Measurements from ENCODE around the gene PLP2. TPM values are rescaled to one million over a fixed set of nuclear protein-coding genes. Genes with fewer than 3 reads are reported as not detected.
A peak's percentile ranks its signal among the peaks of the same experiment; 100 is the strongest.

The PLP2 gene
- total RNA-seq, 1 donor from 2014 or later, result 16.8 TPM

DNA sequence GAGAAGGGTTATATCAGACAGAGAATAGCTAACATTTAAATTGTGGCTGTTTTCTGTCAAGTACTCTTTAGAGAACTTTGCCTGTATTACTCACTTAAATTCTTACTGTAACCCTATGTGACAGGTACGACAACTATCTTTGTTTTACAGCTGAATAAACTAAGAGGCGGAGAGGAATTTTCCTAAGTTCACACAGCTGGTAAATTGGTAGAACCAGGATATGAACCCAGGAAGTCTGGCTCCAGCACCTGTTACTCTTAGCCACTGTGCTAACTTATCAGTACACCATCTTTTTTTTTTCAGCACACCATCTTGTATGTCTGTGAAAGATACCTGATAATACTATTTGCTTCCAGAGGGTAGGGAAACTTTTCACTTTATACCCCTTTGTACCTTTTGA is 30.3 kb downstream of the PLP2 start:
- Histone ChIP-seq H3K36me3 (ENCODE audit: control insufficient read depth, insufficient read depth, low read length) (no peaks in the 10 kb centered on the region), H3K4me3 (ENCODE audit: low read depth, low read length) (no peak overlapping the region), H3K27me3 (ENCODE audit: control insufficient read depth, insufficient read depth, low read length) (no peaks in the 10 kb centered on the region)
- TF ChIP-seq, protein P1, sequence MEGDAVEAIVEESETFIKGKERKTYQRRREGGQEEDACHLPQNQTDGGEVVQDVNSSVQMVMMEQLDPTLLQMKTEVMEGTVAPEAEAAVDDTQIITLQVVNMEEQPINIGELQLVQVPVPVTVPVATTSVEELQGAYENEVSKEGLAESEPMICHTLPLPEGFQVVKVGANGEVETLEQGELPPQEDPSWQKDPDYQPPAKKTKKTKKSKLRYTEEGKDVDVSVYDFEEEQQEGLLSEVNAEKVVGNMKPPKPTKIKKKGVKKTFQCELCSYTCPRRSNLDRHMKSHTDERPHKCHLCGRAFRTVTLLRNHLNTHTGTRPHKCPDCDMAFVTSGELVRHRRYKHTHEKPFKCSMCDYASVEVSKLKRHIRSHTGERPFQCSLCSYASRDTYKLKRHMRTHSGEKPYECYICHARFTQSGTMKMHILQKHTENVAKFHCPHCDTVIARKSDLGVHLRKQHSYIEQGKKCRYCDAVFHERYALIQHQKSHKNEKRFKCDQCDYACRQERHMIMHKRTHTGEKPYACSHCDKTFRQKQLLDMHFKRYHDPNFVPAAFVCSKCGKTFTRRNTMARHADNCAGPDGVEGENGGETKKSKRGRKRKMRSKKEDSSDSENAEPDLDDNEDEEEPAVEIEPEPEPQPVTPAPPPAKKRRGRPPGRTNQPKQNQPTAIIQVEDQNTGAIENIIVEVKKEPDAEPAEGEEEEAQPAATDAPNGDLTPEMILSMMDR (IDR thresholded peaks at IDR 0.05; ENCODE audit: insufficient read depth, low read length, severe bottlenecking), result no peak
- no peak for DNase-seq (ENCODE audit: low read depth)
- FAIRE-seq, result no peak

- TF ChIP-seq, protein P1 (IDR thresholded peaks at IDR 0.05; ENCODE audit: insufficient read depth, low read length, severe bottlenecking), result no peak
- FAIRE-seq, result no peak
- Histone ChIP-seq H3K27me3 (ENCODE audit: control insufficient read depth, insufficient read depth, low read length) (no peaks in the 10 kb centered on the region), H3K36me3 (ENCODE audit: control insufficient read depth, insufficient read depth, low read length) (no peaks in the 10 kb centered on the region), H3K4me3 (ENCODE audit: low read depth, low read length) (no peak overlapping the region)
- DNase-seq (ENCODE audit: low read depth), result no peak
Measured at GRCh38 chrX:49203536-49203935, 31.8 kb downstream of the PLP2 start.

DNA sequence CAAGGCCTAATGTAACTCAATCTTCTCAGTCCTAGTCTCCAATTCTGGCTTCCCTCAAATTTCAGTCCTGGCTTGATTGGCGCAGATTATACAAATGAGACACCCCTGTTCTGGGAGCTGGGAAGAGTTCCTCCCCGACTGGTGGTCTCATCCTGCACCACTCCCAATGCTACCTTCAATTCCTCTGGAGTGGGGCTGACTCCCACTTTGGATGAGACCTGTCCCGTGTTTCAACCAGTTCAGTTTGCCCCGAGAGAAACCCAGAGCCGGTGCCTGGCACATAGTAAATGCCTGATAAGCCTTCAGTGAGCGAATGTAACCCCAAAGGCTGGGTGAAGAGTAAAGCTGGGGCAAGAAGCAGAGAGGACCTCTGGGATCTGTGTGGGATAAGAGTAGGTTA is 32.3 kb downstream of the PLP2 start:
- TF ChIP-seq, protein P1 (IDR thresholded peaks at IDR 0.05; ENCODE audit: insufficient read depth, low read length, severe bottlenecking), result no peak
- no peak for FAIRE-seq
- H3K36me3 ChIP-seq (ENCODE audit: control insufficient read depth, insufficient read depth, low read length), result no peaks in the 10 kb centered on the region
- no peak for DNase-seq (ENCODE audit: low read depth)
- no peaks in the 10 kb centered on the region for H3K27me3 ChIP-seq (ENCODE audit: control insufficient read depth, insufficient read depth, low read length)
- no peak overlapping the region for H3K4me3 ChIP-seq (ENCODE audit: low read depth, low read length)

DNA sequence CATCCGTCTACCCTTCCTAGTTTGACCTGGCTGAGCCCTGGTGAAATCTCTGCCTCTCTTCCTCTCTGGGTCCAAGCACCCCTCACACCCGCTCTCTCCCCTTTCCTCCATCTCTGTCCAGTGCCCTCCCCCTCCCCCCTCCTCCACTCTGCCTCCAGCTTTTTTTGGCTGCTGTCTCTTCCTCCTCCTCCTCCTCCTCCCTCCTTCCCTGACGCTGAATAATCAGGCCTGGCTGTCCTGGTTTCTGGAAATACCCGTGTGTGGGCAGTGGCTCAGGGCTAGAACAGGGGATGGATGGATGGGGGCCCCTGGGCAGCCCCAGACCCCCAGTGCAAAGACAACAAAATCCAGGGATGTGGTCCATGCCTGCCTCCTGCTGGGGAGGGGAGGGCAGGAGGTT is 33.0 kb downstream of the PLP2 start:
- no peaks in the 10 kb centered on the region for H3K27me3 ChIP-seq (ENCODE audit: control insufficient read depth, insufficient read depth, low read length)
- FAIRE-seq (no peak), DNase-seq (ENCODE audit: low read depth) (no peak)
- no peak overlapping the region for H3K4me3 ChIP-seq (ENCODE audit: low read depth, low read length)
- no peaks in the 10 kb centered on the region for H3K36me3 ChIP-seq (ENCODE audit: control insufficient read depth, insufficient read depth, low read length)
- TF ChIP-seq, protein P1 (IDR thresholded peaks at IDR 0.05; ENCODE audit: insufficient read depth, low read length, severe bottlenecking), result no peak

DNA sequence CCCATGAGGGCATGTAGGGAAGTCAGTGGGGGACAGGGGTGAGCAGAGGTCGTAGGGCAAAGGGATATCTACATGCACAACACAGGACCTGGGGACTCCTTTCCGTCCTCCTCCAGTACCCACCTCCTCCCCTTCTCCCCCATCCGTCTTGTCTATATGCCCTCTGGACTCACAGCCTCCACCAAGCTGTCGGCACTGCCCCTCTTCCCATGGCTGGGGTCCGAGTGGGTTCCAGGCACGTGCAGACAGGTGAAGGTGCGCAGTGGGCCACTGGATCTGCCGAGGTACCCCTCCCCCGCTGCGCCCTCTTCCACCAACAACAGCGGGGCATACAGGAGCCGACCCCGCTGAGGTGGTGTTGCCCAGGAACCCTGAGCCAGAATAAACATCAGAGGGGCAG is 33.7 kb downstream of the PLP2 start:
- Histone ChIP-seq H3K27me3 (ENCODE audit: control insufficient read depth, insufficient read depth, low read length) (no peaks in the 10 kb centered on the region), H3K36me3 (ENCODE audit: control insufficient read depth, insufficient read depth, low read length) (no peaks in the 10 kb centered on the region), H3K4me3 (ENCODE audit: low read depth, low read length) (no peak overlapping the region)
- no peak for DNase-seq (ENCODE audit: low read depth)
- TF ChIP-seq, protein P1 (IDR thresholded peaks at IDR 0.05; ENCODE audit: insufficient read depth, low read length, severe bottlenecking), result no peak
- peak; percentile 79 for FAIRE-seq

DNA sequence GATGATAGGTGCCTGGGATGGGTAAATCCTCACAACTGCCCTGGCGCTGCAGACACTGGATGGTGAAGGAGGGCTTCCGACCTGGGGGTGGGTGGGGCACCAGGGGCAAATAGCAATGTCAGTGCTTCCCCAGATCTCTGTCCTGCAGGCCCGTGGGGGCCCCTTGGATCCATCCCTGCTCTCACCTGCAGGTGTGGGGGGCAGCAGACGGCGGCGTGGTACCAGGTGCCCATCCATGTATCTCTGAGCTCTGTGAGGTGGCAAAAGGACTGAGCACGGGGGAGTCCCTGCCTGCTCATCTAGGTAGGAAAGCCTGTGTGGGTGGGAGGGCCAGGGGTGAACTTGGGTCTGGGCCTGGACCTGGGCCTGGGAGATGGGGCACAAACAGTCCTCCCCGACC is 34.8 kb downstream of the PLP2 start:
- Histone ChIP-seq H3K36me3 (ENCODE audit: control insufficient read depth, insufficient read depth, low read length) (no peaks in the 10 kb centered on the region), H3K27me3 (ENCODE audit: control insufficient read depth, insufficient read depth, low read length) (no peaks in the 10 kb centered on the region), H3K4me3 (ENCODE audit: low read depth, low read length) (no peak overlapping the region)
- no peak for FAIRE-seq
- no peak for DNase-seq (ENCODE audit: low read depth)
- TF ChIP-seq, protein P1 (IDR thresholded peaks at IDR 0.05; ENCODE audit: insufficient read depth, low read length, severe bottlenecking), result no peak
